ENCODE measurements around the gene CCDC148.
"Not testable (repeated sequence)": the region's sequence is repeated elsewhere in the genome, so short reads cannot be mapped to it uniquely, and the experiment has no call there.

Gene CCDC148

GRCh38 chr2:158481116-158481515, 24.6 kb upstream of the CCDC148 start:
- no peak for DNase-seq

- no peak for DNase-seq
These were observed 22.3 kb upstream of the CCDC148 start for GRCh38 chr2:158478816-158479215.

- no peak for DNase-seq
These were observed 21.7 kb upstream of the CCDC148 start for GRCh38 chr2:158478237-158478636.

- DNase-seq = peak in 1 of 2 donors; percentile 21
These were observed 20.6 kb upstream of the CCDC148 start for GRCh38 chr2:158477202-158477601.

- DNase-seq = not testable (repeated sequence)
These were observed 18.0 kb upstream of the CCDC148 start for GRCh38 chr2:158474526-158475011.

GRCh38 chr2:158473719-158474392, 17.3 kb upstream of the CCDC148 start:
- DNase-seq = no peak

- DNase-seq = not testable (repeated sequence)
These were observed 16.7 kb upstream of the CCDC148 start for GRCh38 chr2:158473300-158473699.

GRCh38 chr2:158472829-158473228, 16.3 kb upstream of the CCDC148 start:
- not testable (repeated sequence) for DNase-seq

- DNase-seq = no peak
These were observed 10.7 kb upstream of the CCDC148 start for GRCh38 chr2:158467248-158467647.

- peak in 1 of 2 donors; percentile 48 for DNase-seq
These were observed 8.1 kb upstream of the CCDC148 start for GRCh38 chr2:158464426-158465281.

GRCh38 chr2:158463496-158464095, 7.0 kb upstream of the CCDC148 start:
- DNase-seq = no peak

GRCh38 chr2:158460632-158461297, 4.2 kb upstream of the CCDC148 start:
- no peak for DNase-seq

- no peak for DNase-seq
These were observed 2.8 kb upstream of the CCDC148 start for GRCh38 chr2:158459161-158460003.

GRCh38 chr2:158458617-158458920, 2.0 kb upstream of the CCDC148 start:
- no peak for DNase-seq

GRCh38 chr2:158457826-158458616, 1.5 kb upstream of the CCDC148 start:
- peak; percentile 50 to 66 for DNase-seq

- DNase-seq = peak; percentile 35 to 50
These were observed 706 bp upstream of the CCDC148 start for GRCh38 chr2:158457092-158457825.

- no peak for DNase-seq
These were observed 12.9 kb downstream of the CCDC148 start for GRCh38 chr2:158443606-158444005.

- not testable (repeated sequence) for DNase-seq
These were observed 17.5 kb downstream of the CCDC148 start for GRCh38 chr2:158439062-158439461.

GRCh38 chr2:158433716-158434115, 22.8 kb downstream of the CCDC148 start:
- DNase-seq = not testable (repeated sequence)

GRCh38 chr2:158432117-158432516, 24.4 kb downstream of the CCDC148 start:
- DNase-seq = no peak

- no peak for DNase-seq
These were observed 42.0 kb downstream of the CCDC148 start for GRCh38 chr2:158414538-158414937.

Data from CD4-positive, alpha-beta T cell treated with Interleukin-4 for 1 hour (primary cell).